A549 (cell line): ENCODE measurements around the gene ZNF83. TPM values are rescaled to one million over a fixed set of nuclear protein-coding genes. Genes with fewer than 3 reads are reported as not detected.
A peak's percentile ranks its signal among the peaks of the same experiment; 100 is the strongest.
"Not testable (repeated sequence)": the region's sequence is repeated elsewhere in the genome, so short reads cannot be mapped to it uniquely, and the experiment has no call there.

Experiments used
- ATAC-seq, 2 experiments: fragments of 200-7000 bp in 1 of 2; fragments of >200 bp in 1 of 2; cut with Nextera tagmentation in 1 of 2; cut with Tn5 transposase in 1 of 2; 3 replicates each; pipeline versions ENCODE4 v1.8.0 to v1.9.1; 2018 to 2020; ENCODE audit warnings: mild to moderate bottlenecking in 1 of 2, moderate library complexity in 1 of 2
- CTCF ChIA-PET: fragments of 300-600 bp; sonication (Branson Sonifier 250); formaldehyde crosslinking; extraction: SDS; loops from one replicate; lab custom pipeline; 2021; ENCODE audit warnings: antibody characterized with exemption, inconsistent platforms; lab: Yijun Ruan, JAX
- POLR2A ChIA-PET: fragments of 350-600 bp; formaldehyde crosslinking; extraction: SDS; loops from one replicate; lab custom pipeline; 2021; ENCODE audit warnings: antibody characterized with exemption, inconsistent platforms; lab: Yijun Ruan, JAX
- DNase-seq, 2 experiments: peaks; one replicate each; pipeline versions ENCODE4 v3.0.0 to v3.0.0-alpha.2; 2011 to 2016; ENCODE audit warnings: low read depth in 1 of 2, low spot score in 1 of 2
- FAIRE-seq: peaks from 2 replicates; lab custom pipeline; 2011; peaks lifted over from hg19 to GRCh38; lab: Jason Lieb, UNC
- H3K27ac ChIP-seq, 2 experiments: fragments of >200 bp; sonication (Bioruptor Twin); formaldehyde crosslinking; 3 replicates each; pipeline ENCODE4 v1.5.1; 2016 to 2017
- H3K4me1 ChIP-seq: fragments of >200 bp; sonication (Bioruptor Twin); formaldehyde crosslinking; 3 replicates; pipeline ENCODE4 v1.6.1; 2016
- H3K4me2 ChIP-seq: fragments of >200 bp; sonication (Bioruptor Twin); formaldehyde crosslinking; 3 replicates; pipeline ENCODE4 v1.6.1; 2016
- H3K4me3 ChIP-seq: fragments of >200 bp; sonication (Bioruptor Twin); formaldehyde crosslinking; 3 replicates; pipeline ENCODE4 v1.5.1; 2016
- H3K9me3 ChIP-seq: fragments of >200 bp; sonication (Bioruptor Twin); formaldehyde crosslinking; 3 replicates; pipeline ENCODE4 v1.6.1; 2016
- CBX2 ChIP-seq: fragments of 200-600 bp; sonication (generic); IDR thresholded peaks from 2 replicates; pipeline ENCODE4 v1.6.1; 2016; ENCODE audit warnings: low read depth, mild to moderate bottlenecking, borderline replicate concordance
- CBX8 ChIP-seq: fragments of 200-600 bp; sonication (generic); IDR thresholded peaks from 2 replicates; pipeline ENCODE4 v1.6.1; 2016
- CEBPB ChIP-seq, 2 experiments: fragments of >200 bp in 1 of 2; sonication (Bioruptor Twin) in 1 of 2; formaldehyde crosslinking in 1 of 2; IDR thresholded peaks; 2 replicates each; pipeline ENCODE4 v1.6.1; 2012 to 2016
- CHD2 ChIP-seq: fragments of 150-350 bp; IDR thresholded peaks from 2 replicates; pipeline ENCODE4 v1.6.1; 2014; ENCODE audit warnings: low read length; ENCODE audit not compliant: partially characterized antibody
- CHD4 ChIP-seq: fragments of 200-600 bp; sonication (generic); IDR thresholded peaks from 2 replicates; pipeline ENCODE4 v1.6.1; 2016; ENCODE audit warnings: antibody characterized with exemption, mild to moderate bottlenecking, borderline replicate concordance
- EHF ChIP-seq: fragments of 250-450 bp; sonication (Bioruptor Pico); IDR thresholded peaks from 2 replicates; pipeline ENCODE4 v1.5.0; 2020; ENCODE audit warnings: mild to moderate bottlenecking
- EHMT2 ChIP-seq: fragments of 200-600 bp; sonication (generic); IDR thresholded peaks from 2 replicates; pipeline ENCODE4 v1.6.1; 2016; ENCODE audit warnings: antibody characterized with exemption, low read depth, mild to moderate bottlenecking, moderate library complexity
- EP300 ChIP-seq, 2 experiments: fragments of >200 bp; sonication (Bioruptor Twin); formaldehyde crosslinking; IDR thresholded peaks; 2 replicates in 1 of 2; 3 replicates in 1 of 2; pipeline ENCODE4 v1.6.1; 2016 to 2017
- FOSB ChIP-seq: fragments of 250-450 bp; sonication (Bioruptor Pico); IDR thresholded peaks from 2 replicates; pipeline ENCODE4 v1.5.0; 2020; ENCODE audit warnings: mild to moderate bottlenecking, moderate library complexity
- GATA3 ChIP-seq: IDR thresholded peaks from 2 replicates; pipeline ENCODE4 v1.6.1; 2012; ENCODE audit warnings: borderline replicate concordance
- HDAC2 ChIP-seq: fragments of 200-600 bp; sonication (generic); IDR thresholded peaks from 2 replicates; pipeline ENCODE4 v1.6.1; 2016
- HOXA7 ChIP-seq: fragments of 250-450 bp; sonication (Bioruptor Pico); IDR thresholded peaks from 2 replicates; pipeline ENCODE4 v1.5.0; 2020; ENCODE audit warnings: mild to moderate bottlenecking, moderate library complexity
- HOXB13 ChIP-seq: fragments of 250-450 bp; sonication (Bioruptor Pico); IDR thresholded peaks from 2 replicates; pipeline ENCODE4 v1.5.0; 2020; ENCODE audit warnings: low read depth, mild to moderate bottlenecking, moderate library complexity
- HOXB5 ChIP-seq: fragments of 250-450 bp; sonication (Bioruptor Pico); IDR thresholded peaks from 2 replicates; pipeline ENCODE4 v1.5.0; 2020; ENCODE audit warnings: mild to moderate bottlenecking, moderate library complexity
- JUNB ChIP-seq: fragments of >200 bp; sonication (Bioruptor Twin); formaldehyde crosslinking; IDR thresholded peaks from 2 replicates; pipeline ENCODE4 v1.6.1; 2016
- KDM1A ChIP-seq: fragments of 200-600 bp; sonication (generic); IDR thresholded peaks from 2 replicates; pipeline ENCODE4 v1.6.1; 2016; ENCODE audit warnings: low read depth, mild to moderate bottlenecking
- KDM5A ChIP-seq: fragments of 200-600 bp; sonication (generic); IDR thresholded peaks from 2 replicates; pipeline ENCODE4 v1.6.1; 2016; ENCODE audit warnings: antibody characterized with exemption, mild to moderate bottlenecking
- MAFK ChIP-seq: fragments of 450-650 bp; IDR thresholded peaks from 2 replicates; pipeline ENCODE4 v1.6.1; 2014; ENCODE audit not compliant: partially characterized antibody
- NPAS2 ChIP-seq: fragments of 250-450 bp; sonication (Bioruptor Pico); IDR thresholded peaks from 2 replicates; pipeline ENCODE4 v1.8.0; 2022; ENCODE audit warnings: mild to moderate bottlenecking, moderate library complexity, borderline replicate concordance
- RAD21 ChIP-seq, 2 experiments: fragments of >200 bp in 1 of 2; sonication (Bioruptor Twin) in 1 of 2; formaldehyde crosslinking in 1 of 2; IDR thresholded peaks in 1 of 2; conservative IDR thresholded peaks in 1 of 2; 2 replicates in 1 of 2; 3 replicates in 1 of 2; pipeline ENCODE4 v1.6.1; 2012 to 2018; ENCODE audit warnings: inconsistent platforms in 1 of 2
- RCOR1 ChIP-seq: fragments of 150-350 bp; IDR thresholded peaks from 2 replicates; pipeline ENCODE4 v1.6.1; 2014; ENCODE audit warnings: antibody characterized with exemption, low read length, low read depth
- RNF2 ChIP-seq: fragments of 200-600 bp; sonication (generic); IDR thresholded peaks from 2 replicates; pipeline ENCODE4 v1.6.1; 2016; ENCODE audit warnings: low read depth, mild to moderate bottlenecking, antibody characterized with exemption, moderate library complexity, borderline replicate concordance
- SREBF2 ChIP-seq: fragments of 450-650 bp; IDR thresholded peaks from 2 replicates; pipeline ENCODE4 v1.6.1; 2014; ENCODE audit warnings: mild to moderate bottlenecking, moderate library complexity
- TP53 ChIP-seq: fragments of 250-450 bp; sonication (Bioruptor Pico); IDR thresholded peaks from 2 replicates; pipeline ENCODE4 v1.5.0; 2021; ENCODE audit warnings: mild to moderate bottlenecking, moderate library complexity
- ZC3H11A ChIP-seq: fragments of 450-650 bp; IDR thresholded peaks from 2 replicates; pipeline ENCODE4 v1.6.1; 2014; ENCODE audit warnings: antibody characterized with exemption, mild to moderate bottlenecking
- ZFP36 ChIP-seq: fragments of 450-650 bp; IDR thresholded peaks from 2 replicates; pipeline ENCODE4 v1.6.1; 2014; ENCODE audit warnings: borderline replicate concordance; ENCODE audit not compliant: partially characterized antibody
- WGBS: methylation state at CpG from one replicate; pipeline ENCODE4 v1.1.6; 2017; ENCODE audit errors: missing lambda C conversion rate; 5-methylcytosine and 5-hydroxymethylcytosine counted together
- polyA plus RNA-seq, 4 experiments: library from polyadenylated mRNA; depleted of rRNA in 3 of 4; stranded (reverse); fragments of >200 nt; fragmentation: RNase III in 1 of 4; extraction: RNeasy Plus Mini Kit Qiagen cat#74134 plus additional on column Dnase treatment in 1 of 4; gene quantifications; 2 replicates in 3 of 4; 3 replicates in 1 of 4; pipeline ENCODE4 v1.2.3, GENCODE V29; 2011 to 2017
- TF ChIP-seq, protein P1 (sequence below): fragments of 250-450 bp; sonication (Bioruptor Pico); IDR thresholded peaks from 2 replicates; pipeline ENCODE4 v1.5.0; 2021; ENCODE audit warnings: mild to moderate bottlenecking, moderate library complexity, borderline replicate concordance
- TF ChIP-seq, protein P2 (sequence below): fragments of >200 bp; sonication (Bioruptor Twin); formaldehyde crosslinking; IDR thresholded peaks from 2 replicates; pipeline ENCODE4 v1.6.1; 2016
- TF ChIP-seq, protein P3 (sequence below): fragments of 250-450 bp; sonication (Bioruptor Pico); IDR thresholded peaks from 2 replicates; pipeline ENCODE4 v1.5.0; 2020; ENCODE audit warnings: low read depth, mild to moderate bottlenecking, moderate library complexity
- TF ChIP-seq, protein P4 (sequence below): fragments of >200 bp; sonication (Bioruptor Twin); formaldehyde crosslinking; IDR thresholded peaks from 3 replicates; pipeline ENCODE4 v1.6.1; 2016

ZNF83 gene
- polyA plus RNA-seq, 2 of the 4 experiments (the other 2 are of a cell fraction), result 0.03 to 0.39 TPM

DNA sequence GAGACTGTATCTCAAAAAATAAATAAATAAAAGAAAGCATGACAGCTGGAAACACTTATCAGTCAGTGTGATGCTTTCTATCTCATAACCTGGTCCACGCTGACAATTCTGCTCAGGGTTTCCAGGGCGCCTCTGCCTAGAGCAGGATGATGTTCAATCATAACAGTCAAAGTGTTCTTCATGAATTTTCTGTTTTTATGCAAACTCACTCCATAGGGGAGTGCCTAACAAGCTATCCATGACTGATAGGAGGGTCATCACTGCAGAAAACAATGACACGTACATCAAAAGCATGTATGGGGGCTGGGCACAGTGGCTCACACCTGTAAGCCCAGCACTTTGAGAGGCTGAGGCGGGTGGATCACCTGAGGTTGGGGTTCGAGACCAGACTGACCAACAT lies 41.4 kb upstream of the ZNF83 start:
- WGBS, result 8% methylated on average over 5 of the region's 5 CpGs
- H3K9me3 ChIP-seq, result peaks cover 29% of the 10 kb centered on the region
- POLR2A ChIA-PET, result no interaction called here
- TF ChIP-seq JUNB (no peak), FOSB (CRISPR knock-in tag) (no peak), HOXB13 (CRISPR knock-in tag) (no peak), KDM1A (no peak), RAD21 (conservative IDR thresholded peaks at IDR 0.05 in 1 of 2, IDR thresholded peaks at IDR 0.05 in 1 of 2) (no peak), NPAS2 (CRISPR knock-in tag) (no peak), EP300 (IDR thresholded peaks at IDR 0.05) (no peak), HOXB5 (CRISPR knock-in tag) (no peak), KDM5A (no peak), HOXA7 (no peak), CBX8 (no peak), CHD2 (no peak), GATA3 (no peak)
- TF ChIP-seq, protein P1, sequence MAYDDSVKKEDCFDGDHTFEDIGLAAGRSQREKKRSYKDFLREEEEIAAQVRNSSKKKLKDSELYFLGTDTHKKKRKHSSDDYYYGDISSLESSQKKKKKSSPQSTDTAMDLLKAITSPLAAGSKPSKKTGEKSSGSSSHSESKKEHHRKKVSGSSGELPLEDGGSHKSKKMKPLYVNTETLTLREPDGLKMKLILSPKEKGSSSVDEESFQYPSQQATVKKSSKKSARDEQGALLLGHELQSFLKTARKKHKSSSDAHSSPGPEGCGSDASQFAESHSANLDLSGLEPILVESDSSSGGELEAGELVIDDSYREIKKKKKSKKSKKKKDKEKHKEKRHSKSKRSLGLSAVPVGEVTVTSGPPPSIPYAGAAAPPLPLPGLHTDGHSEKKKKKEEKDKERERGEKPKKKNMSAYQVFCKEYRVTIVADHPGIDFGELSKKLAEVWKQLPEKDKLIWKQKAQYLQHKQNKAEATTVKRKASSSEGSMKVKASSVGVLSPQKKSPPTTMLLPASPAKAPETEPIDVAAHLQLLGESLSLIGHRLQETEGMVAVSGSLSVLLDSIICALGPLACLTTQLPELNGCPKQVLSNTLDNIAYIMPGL (CRISPR knock-in tag), result no peak
- TF ChIP-seq, protein P2, sequence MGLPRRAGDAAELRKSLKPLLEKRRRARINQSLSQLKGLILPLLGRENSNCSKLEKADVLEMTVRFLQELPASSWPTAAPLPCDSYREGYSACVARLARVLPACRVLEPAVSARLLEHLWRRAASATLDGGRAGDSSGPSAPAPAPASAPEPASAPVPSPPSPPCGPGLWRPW, result no peak
- TF ChIP-seq, all 56 proteins: peak for 0
- no peak overlapping the region for H3K4me2 ChIP-seq
- H3K4me1 ChIP-seq, result no peaks in the 10 kb centered on the region
- FAIRE-seq, result no peak
- DNase-seq, result no peak
- CTCF ChIA-PET, result no interaction called here
- ATAC-seq, result no peak
- H3K4me3 ChIP-seq, result no peak overlapping the region
- no peak overlapping the region for H3K27ac ChIP-seq

DNA sequence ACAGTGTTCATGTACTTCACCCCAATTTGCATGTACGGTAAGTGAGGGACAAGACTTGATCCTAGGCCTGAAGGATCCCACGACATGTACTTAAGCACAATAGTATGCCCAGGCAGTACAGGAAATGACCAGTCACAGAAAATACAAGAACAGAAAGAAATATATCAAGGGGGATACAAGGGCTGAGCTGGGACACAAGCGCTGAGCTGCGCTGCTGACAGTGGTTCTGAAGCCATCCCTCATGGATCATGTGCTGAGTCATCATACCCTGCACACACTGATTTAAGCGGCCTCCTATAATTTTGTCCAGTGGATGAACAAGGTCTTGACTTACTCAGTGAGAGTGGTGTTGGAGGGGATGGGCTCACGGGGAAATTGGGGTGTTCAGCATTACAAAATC lies 37.1 kb upstream of the ZNF83 start:
- peaks cover 45% of the 10 kb centered on the region for H3K9me3 ChIP-seq
- H3K27ac ChIP-seq, result not testable (repeated sequence)
- TF ChIP-seq MAFK, result peak; percentile 29
- TF ChIP-seq, all 56 proteins: peak for 1; not testable (repeated sequence) for 55
- H3K4me3 ChIP-seq, H3K4me1 ChIP-seq, DNase-seq, ATAC-seq, FAIRE-seq, H3K4me2 ChIP-seq, CTCF ChIA-PET, POLR2A ChIA-PET: not testable (repeated sequence)
- 52% methylated on average over 6 of the region's 6 CpGs for WGBS

DNA sequence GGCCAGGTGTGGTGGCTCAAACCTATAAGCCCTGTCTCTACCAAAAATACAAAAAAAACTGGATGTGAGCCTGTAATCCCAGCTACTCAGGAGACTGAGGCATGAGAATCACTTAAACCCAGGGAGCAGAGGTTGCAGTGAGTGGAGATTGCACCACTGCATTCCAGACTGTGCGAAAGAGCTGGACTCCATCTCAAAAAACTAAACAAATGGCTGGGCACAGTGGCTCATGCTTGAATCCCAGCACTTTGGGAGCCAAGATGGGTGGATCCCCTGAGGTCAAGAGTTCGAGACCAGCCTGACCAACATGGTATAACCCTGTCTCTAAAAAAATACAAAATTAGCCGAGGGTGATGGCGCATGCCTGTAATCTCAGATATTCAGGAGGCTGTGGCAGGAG lies 34.9 kb upstream of the ZNF83 start:
- POLR2A ChIA-PET, result no interaction called here

DNA sequence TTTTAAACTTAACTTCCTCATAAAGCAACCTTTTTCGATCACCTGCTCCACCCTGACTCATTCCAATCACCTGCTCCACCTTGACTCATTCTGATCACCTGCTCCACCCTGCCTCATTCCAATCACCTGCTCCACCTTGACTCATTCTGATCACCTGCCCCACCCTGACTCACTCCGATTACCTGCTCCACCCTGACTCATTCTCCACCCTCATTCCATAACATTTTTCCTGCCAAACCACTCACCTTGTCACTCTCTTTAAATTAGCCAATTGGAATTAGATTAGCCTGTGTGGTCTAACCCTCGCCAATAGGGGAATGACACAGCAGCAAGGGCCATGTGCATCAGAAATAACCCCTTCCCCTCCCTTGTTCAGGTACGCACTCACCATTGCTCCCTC lies 31.9 kb upstream of the ZNF83 start:
- TF ChIP-seq CBX2 (no peak), RCOR1 (no peak), CBX8 (no peak), HDAC2 (no peak), EHF (CRISPR knock-in tag) (no peak), CHD4 (no peak), EHMT2 (no peak), FOSB (CRISPR knock-in tag) (no peak), ZFP36 (no peak), TP53 (no peak)
- TF ChIP-seq, protein P3, sequence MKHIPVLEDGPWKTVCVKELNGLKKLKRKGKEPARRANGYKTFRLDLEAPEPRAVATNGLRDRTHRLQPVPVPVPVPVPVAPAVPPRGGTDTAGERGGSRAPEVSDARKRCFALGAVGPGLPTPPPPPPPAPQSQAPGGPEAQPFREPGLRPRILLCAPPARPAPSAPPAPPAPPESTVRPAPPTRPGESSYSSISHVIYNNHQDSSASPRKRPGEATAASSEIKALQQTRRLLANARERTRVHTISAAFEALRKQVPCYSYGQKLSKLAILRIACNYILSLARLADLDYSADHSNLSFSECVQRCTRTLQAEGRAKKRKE (CRISPR knock-in tag), result no peak
- TF ChIP-seq, protein P4, sequence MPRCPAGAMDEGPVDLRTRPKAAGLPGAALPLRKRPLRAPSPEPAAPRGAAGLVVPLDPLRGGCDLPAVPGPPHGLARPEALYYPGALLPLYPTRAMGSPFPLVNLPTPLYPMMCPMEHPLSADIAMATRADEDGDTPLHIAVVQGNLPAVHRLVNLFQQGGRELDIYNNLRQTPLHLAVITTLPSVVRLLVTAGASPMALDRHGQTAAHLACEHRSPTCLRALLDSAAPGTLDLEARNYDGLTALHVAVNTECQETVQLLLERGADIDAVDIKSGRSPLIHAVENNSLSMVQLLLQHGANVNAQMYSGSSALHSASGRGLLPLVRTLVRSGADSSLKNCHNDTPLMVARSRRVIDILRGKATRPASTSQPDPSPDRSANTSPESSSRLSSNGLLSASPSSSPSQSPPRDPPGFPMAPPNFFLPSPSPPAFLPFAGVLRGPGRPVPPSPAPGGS, result no peak
- TF ChIP-seq, protein P2, result no peak
- CTCF ChIA-PET, result no interaction called here
- no peak overlapping the region for H3K4me3 ChIP-seq
- FAIRE-seq, result no peak
- H3K4me1 ChIP-seq, result no peaks in the 10 kb centered on the region
- ATAC-seq, result no peak
- H3K27ac ChIP-seq, result no peak overlapping the region
- H3K4me2 ChIP-seq, result no peak overlapping the region
- H3K9me3 ChIP-seq, result peaks cover 37% of the 10 kb centered on the region; the same call in 2 of the 3 replicates
- no peak for DNase-seq
- 1% methylated on average over 4 of the region's 4 CpGs for WGBS
- POLR2A ChIA-PET, result no interaction called here

More for the DNA sequence above, 34.9 kb upstream of the ZNF83 start:
- H3K4me2 ChIP-seq, result no peak overlapping the region
- no peak overlapping the region for H3K27ac ChIP-seq
- peaks cover 41% of the 10 kb centered on the region for H3K9me3 ChIP-seq
- no peak for TF ChIP-seq CEBPB (IDR thresholded peaks at IDR 0.05)
- no peak for TF ChIP-seq SREBF2
- TF ChIP-seq CBX8, result no peak
- TF ChIP-seq MAFK, result no peak
- no peak for TF ChIP-seq ZC3H11A
- TF ChIP-seq RNF2, result no peak
- DNase-seq (no peak), FAIRE-seq (no peak), ATAC-seq (no peak)
- CTCF ChIA-PET, result no interaction called here
- 50% methylated on average over 4 of the region's 4 CpGs for WGBS
- no peaks in the 10 kb centered on the region for H3K4me1 ChIP-seq
- H3K4me3 ChIP-seq, result no peak overlapping the region
